HTR-8/SVneo (cell line): ENCODE measurements around the gene NADK.
"Not testable (repeated sequence)": the region's sequence is repeated elsewhere in the genome, so short reads cannot be mapped to it uniquely, and the experiment has no call there.

ENCODE experiments used
- DNase-seq: peaks from one replicate; pipeline ENCODE4 v3.0.0; 2011; ENCODE audit warnings: low spot score, mixed read lengths; ENCODE audit not compliant: insufficient read length
- FAIRE-seq: peaks from 2 replicates; lab custom pipeline; 2011; peaks lifted over from hg19 to GRCh38; lab: Jason Lieb, UNC

The NADK gene

DNA sequence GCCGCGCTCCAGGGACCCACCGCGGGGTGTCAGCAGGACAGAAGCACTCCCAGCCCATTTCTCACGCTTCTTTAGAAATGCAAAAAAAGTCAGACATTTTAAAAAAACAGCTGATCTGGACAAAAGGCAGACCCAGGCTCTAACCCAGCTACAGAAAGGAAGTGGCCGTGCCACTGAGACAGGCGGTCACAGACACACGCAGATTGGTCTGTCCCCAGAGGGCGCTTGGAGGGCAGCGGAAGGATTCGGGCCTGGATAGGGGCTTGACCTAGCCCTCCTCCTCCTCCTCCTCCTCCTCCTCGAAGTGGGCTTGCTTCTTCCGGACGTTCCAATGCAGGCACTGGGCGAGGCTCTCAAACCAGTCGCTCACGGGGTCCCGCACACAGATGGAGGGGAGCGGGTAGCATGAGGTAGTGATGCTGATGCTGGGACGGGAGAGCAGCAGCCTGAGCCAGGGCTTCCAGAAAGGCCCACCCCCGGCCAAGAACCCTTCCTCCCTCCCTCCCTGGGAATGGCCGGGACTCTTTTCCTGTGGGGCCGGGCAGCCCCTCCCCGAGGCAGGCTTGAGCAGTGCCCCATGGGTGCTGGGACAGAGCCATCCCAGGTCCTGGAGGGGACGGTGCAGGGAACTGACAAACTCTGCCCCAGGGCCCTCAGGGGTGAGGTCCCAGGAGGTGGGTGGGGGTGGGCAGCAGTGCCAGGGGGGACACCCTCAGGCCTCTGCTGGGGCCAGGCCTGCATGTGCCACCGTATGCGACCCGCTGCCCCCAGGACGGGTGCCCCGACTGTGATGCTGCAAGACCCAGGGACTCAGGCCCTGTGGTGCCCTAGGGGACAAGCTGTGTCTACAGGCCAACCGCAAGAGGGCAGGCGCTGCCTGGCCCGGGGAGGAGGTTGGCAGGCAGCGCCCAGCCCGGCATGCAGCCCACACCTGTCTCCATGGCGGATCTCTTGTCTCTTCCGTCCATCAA, 25.3 kb downstream of the NADK start:
- FAIRE-seq = no peak

GRCh38 chr1:1752190-1752589, 26.1 kb downstream of the NADK start:
- FAIRE-seq (no peak), DNase-seq (no peak)

More for the DNA sequence above, 25.3 kb downstream of the NADK start:
- DNase-seq = no peak

DNA sequence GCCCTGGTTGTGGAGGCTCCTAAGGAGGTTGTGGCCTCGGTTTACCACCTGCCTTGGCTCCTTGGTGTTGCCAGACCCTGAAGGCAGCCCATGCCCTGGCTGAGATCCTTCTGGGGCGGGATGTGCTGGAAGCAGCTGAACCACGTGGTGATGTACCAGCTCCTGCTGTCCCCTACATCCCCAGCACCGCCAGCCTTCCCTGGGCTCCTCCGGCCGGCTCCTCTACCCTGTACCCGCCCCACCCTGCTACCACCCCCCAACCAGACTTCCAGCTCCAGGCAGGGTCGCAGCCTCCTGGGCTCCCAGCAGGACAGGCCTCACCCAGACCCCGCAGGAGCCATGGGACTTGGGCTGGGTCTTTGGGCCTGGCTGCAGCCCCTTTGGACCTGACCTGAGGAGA, 28.3 kb downstream of the NADK start:
- FAIRE-seq, DNase-seq: not testable (repeated sequence)

DNA sequence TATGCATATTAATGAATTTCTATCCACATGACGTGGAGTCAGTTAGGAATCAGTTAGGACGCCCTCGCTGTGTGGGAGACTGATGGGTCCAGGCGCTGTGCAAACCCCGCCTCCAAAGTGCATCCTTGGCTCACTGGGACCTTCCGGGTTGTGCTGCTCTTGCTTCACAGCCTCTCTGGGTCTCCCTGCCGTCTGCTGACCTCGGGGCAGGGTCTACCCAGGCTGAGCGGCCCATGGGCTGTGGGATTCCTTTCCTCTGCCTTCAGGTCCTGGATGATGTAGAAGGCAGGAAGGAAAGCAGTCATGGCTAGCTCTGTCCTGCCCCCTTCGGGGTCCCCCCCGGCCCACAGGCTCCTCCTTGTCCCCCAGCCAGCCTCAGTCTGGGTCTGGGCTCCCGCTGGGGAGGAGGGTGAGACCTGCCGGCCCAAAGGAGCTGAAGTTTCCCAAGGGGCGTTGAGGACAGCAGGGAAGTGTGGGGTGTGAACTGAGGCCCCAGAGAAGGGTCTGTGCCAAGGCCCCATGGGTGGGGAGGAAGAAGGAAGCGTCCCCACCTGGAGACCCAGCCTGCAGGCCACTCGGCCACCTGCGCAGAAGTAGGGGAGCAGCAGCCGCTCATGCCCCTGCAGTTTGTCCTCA, 29.5 kb downstream of the NADK start:
- no peak for FAIRE-seq
- DNase-seq = no peak

DNA sequence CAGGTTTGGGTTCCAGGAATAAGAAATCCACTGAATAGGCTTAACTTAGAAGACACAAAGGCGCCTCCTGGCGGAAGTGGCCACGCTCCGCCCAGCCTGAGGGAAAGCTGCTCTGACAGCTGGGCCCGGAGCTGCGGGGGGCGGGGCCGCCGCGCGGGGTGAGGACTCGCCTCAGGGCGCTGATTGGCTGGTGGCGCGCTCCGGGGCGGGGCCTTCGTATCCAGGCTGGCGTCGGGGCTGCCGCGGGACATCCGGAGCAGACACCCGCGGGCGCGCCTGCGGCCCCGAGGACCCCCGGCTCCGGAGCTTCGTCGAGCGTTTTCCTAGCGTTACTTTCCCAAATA, 31.7 kb downstream of the NADK start:
- not testable (repeated sequence) for DNase-seq, FAIRE-seq

DNA sequence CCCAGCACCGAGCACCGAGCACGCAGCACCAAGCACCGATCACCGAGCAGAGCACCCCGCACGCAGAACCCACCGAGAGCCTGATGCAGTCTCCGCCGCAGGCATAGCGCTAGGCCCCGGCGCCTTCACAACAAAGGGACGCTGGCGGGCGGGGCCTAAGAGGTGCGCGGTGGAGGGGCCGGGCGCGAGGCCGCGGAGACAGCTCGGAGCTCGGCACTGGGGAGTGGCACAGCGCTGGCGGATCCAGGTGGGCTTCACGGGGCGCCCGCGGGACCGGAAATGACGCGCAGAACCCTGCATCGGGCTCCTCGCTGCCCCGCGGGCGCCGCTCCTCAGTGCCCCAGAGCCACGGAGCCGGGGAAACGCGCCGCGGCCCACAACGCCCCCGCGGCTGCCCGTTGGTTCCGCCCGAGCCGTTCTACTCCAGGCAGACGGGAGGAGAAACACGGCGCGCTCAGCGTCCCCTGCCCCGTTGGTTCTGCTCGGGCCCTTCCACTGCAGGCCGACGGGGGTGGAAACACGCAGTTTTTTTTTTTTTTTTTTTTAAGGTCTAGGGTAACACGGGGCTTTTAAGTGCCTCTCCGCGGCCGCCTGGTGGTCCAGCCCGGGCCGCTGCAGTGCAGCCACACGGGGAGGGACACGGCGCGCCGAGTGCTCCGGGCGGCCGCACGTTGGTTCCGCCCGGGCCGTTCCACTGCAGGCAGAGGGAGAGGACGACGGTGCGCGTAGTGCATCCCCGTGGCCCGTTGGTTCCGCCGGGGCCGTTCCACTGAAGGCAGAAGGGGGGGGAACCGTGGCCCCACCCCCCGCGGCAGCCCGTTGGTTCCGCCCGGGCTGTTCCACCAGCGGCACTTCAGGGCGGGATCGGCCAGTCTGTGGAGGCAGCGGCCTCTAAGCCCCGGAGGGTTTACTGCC, 32.4 kb downstream of the NADK start:
- peak; percentile 98 for FAIRE-seq
- DNase-seq = not testable (repeated sequence)

DNA sequence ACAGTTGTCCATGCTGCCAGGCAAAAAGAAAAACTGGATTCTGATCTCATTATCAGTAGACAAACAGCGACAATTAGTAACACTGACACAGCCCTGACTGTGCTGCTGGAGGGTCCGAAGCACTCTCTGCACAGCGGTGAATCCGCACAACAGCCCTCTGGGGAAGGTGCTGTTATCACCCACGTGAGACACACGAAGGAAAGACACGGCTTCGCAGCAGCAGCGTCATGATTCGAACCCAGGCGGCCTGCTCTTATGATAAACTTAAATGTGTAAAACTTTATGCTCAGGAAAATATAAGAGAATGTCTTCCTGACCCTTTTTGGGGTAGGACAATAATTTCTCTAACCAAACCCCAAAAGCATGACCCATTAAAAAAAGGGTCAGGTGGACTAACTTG, 35.7 kb downstream of the NADK start:
- not testable (repeated sequence) for FAIRE-seq, DNase-seq

DNA sequence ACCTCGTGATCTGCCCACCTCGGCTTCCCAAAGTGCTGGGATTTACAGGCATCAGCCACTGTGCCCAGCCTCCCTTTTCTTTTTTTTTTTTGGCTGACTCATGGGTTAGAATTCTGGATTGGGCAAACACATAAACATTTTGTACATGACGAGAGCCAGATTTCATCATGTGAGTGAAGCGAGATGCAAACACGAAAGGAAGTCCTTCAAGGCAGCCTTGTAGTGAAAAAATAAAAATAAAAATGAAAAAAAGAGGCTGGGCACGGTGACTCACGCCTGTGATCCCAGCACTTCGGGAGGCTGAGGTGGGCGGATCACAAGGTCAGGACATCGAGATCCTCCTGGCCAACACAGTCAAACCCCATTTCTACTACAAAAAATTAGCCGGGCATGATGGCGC, 37.3 kb downstream of the NADK start:
- DNase-seq = peak; percentile 53
- not testable (repeated sequence) for FAIRE-seq

DNA sequence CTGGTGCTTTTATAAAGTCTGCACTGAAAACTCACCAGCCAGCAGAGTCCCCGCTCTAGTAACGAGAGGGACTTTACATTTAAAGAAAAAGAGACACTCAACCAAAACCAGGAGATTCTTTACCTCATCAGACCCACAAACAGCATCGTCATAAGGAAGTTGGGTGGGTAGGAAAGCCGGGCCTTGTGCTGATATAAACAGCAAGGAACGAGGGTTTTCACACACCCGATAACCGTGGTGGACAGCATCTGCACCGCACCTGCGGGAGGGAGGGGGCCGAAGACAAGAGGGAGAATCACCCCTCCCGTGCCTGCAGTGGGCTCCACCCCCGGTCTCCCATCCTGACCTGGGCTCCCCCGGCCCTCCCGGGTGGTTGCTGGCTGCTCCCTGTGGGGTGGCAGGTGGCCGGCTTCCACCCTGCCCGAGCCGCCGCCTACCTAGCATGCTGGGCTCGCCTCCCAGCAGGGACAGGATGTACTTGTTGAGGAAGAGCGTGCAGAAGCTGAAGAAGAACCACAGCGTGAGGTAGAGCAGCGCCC, 39.4 kb downstream of the NADK start:
- DNase-seq, FAIRE-seq: not testable (repeated sequence)

- FAIRE-seq = not testable (repeated sequence)
Measured at GRCh38 chr1:1737675-1738590, 40.3 kb downstream of the NADK start.

DNA sequence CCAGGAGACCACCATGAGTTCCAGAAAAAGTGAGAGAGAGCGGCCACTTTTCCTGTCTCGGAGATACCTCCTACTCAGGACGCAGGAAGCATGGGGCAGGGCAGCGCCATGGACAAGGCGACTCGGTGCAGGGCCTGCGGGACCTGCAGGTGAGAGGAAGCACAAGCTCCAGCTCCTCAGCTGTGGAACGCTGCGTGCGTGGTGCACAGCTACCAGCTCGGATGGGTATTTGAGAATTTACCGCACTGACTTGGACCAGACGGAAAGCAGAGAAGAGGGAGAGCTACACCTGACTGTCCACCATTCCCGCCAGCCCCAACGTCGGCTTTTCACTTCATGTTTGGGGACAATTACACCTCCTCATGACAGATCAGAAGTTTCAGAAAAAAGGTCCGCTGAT, 45.9 kb downstream of the NADK start:
- DNase-seq = no peak
- no peak for FAIRE-seq

More at GRCh38 chr1:1737675-1738590, 40.3 kb downstream of the NADK start:
- not testable (repeated sequence) for DNase-seq

GRCh38 chr1:1730870-1731269, 47.4 kb downstream of the NADK start:
- no peak for DNase-seq
- no peak for FAIRE-seq

DNA sequence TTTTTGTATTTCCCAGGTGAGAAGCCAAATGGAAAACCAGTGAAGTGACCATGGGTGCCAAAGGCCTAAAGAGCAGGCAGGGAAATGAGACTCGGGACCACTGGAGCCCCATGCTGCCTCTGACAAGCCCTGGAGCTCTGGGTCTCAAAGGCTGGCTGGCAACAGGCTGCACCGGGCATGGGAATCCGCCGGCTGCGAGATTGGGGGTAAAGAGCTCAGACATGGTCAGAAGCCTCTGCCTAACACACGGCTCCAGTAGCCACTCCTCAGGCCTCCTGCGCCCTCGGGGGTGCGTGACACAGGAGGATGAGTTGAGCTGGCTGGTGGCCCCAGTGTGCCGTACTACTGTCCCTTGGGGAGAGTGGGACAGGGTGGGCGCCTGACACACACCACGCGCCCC, 48.0 kb downstream of the NADK start:
- not testable (repeated sequence) for DNase-seq, FAIRE-seq

DNA sequence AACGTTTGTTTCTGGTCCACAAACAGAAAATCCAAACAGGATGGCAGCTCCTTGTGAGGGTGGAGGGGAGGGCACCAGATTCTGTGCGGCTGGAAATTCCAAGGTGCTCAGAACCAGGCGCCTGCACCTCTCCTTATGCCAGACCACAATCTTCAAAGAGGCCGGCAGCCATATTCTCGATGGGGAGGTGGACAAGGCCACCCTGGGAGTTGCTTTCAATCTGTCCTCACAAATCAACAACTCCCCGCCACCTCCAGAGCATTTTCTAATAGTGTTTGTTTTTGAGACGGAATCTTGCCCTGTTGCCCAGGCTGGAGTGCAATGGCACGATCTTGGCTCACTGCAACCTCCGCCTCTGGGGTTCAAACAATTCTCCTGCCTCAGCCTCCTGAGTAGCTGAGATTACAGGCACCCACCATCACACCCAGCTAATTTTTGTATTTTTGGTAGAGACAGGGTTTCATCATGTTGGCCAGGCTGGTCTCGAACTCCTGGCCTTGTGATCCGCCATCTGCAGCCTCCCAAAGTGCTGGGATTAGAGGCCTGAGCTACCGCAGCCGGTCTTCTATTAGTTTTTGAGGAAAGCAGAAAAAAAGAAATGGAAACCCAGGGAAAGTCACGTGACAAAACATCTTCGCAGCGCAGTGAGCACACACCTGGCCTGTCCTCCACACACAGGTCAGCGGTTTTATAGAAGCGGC, 49.0 kb downstream of the NADK start:
- FAIRE-seq, DNase-seq: not testable (repeated sequence)

DNA sequence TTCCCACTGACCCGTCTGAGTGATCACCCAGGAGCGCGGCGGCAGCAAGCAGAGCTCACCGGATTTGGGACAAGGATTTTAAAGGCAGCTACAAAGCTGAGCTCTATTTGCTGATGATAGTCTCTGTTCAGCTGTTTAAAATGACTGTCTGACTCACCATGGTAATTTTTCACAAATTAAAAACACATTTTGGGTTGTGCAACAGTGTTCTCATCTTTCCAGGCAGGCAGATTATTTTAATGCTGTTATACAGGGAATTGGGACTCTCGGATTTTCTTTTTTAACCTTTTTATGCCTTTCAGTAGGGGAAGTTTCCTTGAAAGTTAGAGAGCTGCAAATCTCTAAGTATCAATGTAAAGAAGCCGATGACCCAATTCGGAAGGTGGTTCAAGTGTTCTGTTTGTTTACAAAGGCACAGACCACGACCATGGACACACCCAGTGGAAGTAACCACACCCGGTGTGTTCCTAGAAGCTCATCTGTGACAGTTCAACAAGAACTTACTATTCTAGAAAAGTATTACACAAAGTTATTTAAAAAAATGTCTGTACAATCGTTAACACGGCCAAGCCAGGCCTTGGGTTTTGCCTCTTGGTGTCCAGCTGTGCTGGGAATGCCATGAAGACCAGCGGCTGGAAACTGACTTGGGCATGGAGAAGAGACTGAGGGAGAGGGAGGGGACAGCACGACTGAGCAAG, 49.8 kb downstream of the NADK start:
- DNase-seq, FAIRE-seq: not testable (repeated sequence)

DNA sequence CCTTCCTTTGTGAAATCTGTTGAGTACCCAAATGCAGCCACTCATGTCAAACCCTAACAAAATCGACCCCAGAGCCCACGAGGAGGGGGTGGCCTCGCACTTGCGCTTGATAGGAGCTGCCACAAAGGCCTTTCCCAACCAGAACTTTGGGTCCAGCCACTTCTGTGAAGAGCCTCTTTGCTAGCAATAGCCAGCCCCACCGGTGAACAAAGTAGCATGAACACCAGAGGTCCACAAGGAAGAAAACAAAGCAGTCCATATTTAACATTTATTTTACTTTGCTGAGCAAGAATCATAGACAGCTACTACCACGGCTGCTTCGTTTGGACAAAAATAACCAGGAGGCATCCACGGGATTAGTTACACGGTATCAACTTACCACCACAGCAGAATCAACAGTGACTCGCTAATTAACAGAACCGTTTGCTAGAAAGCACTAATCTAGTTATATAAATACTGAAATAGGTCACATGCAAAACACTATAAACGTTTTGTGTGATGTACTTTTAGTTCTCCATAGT, 51.1 kb downstream of the NADK start:
- FAIRE-seq, DNase-seq: not testable (repeated sequence)

DNA sequence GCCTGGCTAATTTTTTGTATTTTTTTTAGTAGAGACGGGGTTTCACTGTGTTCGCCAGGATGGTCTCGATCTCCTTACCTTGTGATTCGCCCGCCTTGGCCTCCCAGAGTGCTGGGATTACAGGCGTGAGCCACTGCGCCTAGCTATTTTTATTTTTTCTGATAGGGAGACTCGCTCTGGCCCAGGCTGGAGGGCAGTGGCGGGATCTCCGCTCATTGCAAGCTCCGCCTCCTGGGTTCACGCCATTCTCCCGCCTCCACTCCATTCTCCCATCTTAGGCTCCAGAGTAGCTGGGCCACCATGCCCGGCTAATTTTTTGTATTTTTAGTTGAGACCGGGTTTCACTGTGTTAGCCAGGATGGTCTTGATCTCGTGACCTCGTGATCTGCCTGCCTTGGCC, 52.2 kb downstream of the NADK start:
- DNase-seq, FAIRE-seq: not testable (repeated sequence)
